HG02852 (cell line): Measurements from ENCODE around the gene RDH11.
"Not testable (repeated sequence)": the region's sequence is repeated elsewhere in the genome, so short reads cannot be mapped to it uniquely, and the experiment has no call there.

ENCODE experiments used
- ATAC-seq: cut with Tn5 transposase; IDR thresholded peaks from one replicate; pipeline ENCODE4 v1.9.1; 2021; ENCODE audit warnings: mild to moderate bottlenecking, moderate library complexity; ENCODE audit not compliant: unreplicated experiment

The RDH11 gene

DNA sequence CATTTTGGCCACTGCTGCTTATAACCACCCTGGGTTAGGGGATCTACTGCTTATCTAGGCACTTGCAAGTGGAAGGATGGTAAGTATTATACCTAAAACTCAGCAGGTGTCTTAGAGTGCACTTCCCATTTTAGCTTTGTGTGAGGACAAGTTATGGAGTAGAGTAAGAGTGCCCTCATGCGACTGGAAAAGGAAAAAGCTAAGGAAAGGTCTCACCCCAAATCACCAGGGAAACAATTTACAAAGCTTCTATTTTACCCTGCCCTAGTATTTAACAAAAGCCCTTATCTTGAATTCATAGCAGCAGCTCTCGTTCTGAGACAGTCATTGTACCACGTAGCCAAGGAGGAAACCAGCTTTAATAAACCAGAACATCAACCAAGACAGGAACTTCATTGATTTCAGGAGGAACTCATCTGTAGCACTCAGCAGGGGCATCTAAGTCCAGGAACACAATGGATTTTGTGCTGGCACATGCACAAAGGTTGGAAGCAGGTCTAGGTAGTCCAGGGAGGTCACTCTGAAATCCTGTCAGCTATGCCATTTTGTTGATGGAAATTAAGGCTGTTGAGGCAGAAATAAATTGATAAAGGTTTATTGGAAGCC is 9.0 kb upstream of the RDH11 start:
- no peak for ATAC-seq

DNA sequence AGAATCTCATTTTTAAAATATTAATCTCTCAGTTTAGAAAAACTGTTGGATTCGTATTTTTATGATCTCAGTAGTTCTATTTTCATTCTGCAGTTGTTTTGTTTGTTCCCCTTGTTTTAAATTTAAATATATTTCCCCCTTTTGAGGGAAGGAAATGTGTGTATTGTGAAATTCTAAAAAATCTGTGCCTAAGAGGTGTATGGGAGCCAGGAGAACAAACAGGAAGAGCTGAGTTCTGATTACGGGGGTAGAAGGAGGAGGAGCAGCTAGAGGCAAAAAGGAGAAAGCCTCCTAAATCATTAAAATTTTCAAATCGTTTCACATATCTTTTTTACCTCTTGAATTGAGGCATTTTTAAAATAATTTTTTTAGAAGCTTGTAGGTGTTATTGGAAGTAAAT is 8.4 kb upstream of the RDH11 start:
- ATAC-seq = no peak

DNA sequence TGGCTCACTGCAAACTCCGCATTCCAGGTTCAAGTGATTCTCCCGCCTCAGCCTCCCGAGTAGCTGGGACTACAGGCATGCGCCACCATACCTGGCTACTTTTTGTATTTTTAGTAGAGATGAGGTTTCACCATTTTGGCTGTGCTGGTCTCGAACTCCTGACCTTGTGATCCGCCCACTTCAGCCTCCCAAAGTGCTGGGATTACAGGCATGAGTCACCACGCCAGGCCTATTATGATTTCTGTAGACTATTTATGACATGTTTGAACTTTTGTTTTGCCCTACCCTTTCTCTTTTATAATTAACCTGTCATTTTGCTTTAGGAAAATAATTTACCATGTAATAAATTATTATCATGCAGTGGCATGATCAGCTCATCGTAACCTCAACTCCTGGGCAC is 5.9 kb upstream of the RDH11 start, which contains the start of gene RDH12:
Gene RDH12 (plus strand): TSS at position 395 of the 400 bp plus-strand sequence. CDS start 20,757 bp downstream, outside the sequence.
- ATAC-seq = not testable (repeated sequence)

DNA sequence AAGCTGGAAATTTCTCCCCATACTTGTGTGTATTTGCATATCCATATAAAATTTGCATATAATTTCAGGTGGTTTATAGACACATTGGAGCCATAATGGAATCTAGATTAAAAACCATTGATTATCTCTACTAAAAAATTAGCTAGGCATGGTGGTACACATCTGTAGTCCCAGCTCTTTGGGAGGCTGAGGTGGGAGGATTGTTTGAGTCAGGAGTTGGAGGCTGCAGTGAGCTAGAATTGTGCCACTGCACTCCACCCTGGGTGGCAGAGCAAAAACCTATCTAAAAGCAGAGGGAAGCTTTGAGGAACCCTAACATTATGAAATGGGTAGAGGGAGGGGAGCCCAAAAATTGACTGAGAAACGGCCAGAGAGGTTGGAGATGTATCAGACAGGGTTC is 2.6 kb upstream of the RDH11 start:
- ATAC-seq = no peak

DNA sequence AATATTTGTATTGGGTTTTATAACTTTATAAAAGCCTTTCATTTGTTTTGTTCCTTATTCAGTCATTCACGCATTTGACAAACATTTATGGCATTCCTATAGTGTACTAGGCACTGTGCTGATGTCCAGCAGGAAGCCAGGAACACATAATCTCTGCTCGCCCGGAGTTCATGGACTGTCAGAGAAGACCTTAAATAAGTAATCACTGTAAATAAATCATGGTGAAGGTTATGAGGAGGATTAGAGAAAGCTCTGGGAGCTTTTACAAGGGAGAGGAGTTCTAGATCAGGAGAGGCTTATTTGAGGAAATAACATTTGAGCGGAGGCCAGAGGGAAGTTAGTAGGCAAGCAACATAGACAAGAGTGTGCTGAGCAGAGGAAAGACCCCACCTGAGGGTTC is 1.4 kb upstream of the RDH11 start:
- ATAC-seq = no peak

DNA sequence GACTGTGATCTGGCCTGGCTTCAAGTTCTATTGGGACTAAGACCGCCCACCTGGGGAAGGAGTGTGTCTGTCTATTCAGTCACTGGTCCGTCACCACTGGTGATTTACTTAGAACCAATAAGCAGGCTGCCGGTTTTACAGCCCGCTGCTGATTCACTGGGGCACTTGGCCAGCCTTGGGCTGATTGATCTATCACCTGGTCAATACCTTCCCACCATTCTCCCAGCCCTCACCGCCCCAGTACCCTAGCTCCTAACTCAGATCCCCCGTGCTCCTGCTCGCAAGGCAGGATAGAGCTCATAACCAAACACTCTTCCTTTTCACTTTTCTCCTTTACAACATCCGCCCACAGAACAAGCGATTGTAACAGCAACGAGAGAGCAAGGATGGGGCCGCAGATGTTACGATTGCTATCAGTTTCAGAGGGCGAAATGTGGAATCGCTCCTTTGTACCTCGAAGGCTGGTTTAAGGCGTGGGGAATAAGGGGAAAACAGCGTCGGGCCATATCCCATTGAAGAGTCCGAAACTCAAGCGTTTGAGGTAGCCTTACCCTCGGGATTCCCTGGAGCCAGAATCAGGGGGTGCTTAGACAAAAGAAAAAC is 672 bp downstream of the RDH11 start:
- peak; percentile 86 for ATAC-seq

DNA sequence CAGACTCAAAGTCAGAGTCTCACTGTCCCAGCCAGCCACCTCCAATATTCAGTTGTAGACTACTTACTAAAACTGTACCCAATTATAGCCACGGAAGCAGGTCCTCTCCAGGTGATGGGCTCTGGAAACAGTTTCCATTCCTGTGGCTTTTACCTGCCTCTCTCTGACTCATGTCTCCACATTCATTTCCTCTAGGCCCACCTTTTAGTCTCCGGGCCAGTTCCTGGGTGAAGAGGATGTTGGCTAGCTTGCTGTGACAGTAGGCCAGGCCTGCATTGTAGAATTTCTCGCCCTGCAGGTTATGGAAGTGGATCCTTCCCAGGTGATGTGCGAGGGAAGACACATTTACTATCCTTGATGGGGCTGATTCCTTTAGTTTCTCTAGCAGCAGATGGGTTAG is 5.6 kb downstream of the RDH11 start:
- no peak for ATAC-seq

DNA sequence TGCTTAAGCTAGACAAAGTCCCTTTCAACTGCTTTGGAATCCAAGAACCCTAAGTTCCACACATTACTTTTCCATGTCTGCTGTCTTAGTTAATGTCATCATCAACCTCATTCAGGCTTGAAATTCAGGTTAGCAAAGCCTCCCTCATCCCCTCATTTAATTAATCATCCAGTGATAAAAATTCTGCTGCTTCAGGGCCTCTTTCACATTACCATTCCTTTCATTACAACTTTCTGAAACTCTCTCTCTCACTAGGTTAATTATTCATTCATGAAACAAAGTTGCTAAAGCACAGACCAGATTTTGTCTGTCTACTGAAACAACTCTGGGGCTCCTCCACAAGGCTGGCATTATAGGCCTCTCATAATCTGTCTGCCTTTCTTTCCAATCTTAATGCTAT is 11.7 kb downstream of the RDH11 start:
- no peak for ATAC-seq

DNA sequence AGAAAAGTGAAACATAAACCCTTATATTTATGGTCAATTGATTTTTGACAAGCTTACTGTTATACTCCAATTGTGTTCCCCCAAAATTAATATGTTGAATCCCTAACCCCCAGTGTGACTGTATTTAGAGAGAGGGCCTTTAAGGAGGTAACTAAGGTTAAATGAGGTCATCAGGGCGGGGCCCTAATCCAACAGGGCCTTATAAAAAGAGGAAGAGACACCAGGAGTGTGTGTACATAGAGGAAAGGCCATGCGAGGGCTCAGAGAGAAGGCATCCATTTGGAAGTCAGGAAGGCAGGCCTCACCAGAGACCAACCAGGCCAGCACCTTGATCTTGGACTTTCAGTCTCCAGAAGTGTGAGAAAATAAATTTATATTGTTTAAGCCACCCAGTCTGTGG is 14.6 kb downstream of the RDH11 start:
- no peak for ATAC-seq

DNA sequence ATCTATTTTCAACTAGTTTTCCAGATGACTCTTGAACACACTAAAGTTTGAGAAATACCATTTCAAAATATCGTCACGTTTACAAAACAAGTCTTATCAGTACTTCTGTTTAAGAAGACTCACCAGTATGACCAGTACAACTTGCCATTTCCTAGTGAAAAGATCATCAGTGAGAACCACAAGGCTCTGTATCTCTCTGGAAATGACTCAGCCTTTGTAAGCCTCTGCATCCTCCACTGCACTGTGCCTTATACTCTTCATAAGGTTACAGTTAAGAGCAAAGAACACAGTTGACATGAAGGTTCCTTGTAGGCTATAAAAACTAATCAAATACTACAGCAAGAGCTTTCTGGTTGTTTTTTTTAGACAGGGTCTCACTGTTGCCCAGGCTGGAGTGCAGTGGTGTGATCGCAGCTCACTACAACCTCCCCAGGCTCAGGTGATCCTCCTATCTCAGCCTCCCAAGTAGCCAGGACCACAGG is 15.4 kb downstream of the RDH11 start:
- ATAC-seq = peak; percentile 100

DNA sequence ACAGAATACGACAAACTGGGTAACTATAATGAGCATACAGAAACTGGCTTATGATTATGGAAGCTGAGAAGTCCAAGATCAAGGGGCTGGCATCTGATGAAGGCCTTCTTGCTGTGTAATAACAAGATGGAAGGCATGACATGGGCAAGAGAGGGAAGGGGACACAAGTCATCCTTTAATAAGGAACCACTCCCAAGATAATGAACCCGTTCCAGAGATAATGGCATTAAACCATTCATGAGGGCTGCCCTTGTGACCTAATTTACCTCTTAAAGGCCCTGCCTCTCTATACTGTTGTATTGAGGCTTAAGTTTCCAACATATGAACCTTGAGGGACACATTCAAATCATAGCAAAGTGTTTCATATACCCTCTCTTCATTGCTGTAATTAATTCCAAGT is 16.6 kb downstream of the RDH11 start:
- no peak for ATAC-seq

DNA sequence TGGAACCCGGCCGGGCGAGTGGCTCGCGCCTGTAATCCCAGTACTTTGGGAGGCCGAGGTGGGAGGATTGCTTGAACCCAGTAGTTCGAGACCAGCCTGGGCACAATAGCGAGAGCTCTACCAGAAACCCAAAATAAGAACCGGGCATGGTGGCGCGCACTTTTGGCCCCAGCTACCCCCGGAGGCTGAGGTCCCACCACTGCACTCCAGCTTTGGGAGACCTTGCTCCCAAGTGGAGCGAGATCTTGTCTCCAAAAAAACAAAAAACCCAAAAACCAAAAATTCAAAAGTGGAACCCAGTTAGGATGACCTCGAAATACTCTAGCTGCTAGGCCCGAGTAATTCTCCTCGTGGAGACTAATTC is 20.4 kb downstream of the RDH11 start:
- no peak for ATAC-seq

DNA sequence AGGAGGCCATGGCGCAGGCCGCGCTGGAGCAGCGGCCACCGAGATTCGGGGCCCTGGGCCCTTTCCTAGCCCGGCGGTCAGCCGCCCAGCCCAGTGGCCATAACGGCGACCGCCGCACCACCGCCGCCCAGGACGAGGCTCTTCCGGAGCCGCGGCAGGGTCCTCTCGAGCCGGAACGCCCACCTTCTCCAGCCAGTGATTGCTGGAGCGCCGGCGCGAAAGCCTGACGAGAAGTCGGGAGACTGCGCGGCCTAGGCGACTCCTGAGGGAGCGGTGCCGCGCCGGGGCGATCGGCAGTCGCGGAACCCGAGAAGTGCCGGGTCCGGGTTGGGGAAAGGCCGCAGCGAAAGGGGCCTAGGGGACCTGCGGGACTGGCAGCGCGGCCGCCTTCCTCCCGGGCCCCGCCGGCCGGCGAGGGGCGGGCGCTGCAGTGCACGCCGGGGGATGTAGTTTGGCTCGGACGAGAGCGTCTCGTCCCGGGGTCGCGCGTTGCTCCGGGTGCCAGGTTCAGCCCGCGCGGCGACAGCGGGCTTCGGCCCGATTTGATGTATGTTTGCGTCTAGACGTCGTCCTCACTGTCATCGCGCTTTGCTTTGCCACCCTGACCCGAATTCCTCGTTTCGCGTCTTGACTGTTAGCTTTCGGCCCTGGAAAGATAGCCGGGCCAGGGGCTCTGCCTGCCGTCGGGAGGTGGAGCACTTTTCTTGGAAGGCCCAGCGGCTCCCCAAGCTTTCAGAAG is 20.9 kb downstream of the RDH11 start, which contains the start of gene VTI1B:
Gene VTI1B (minus strand): TSS at position 153 of the 739 bp plus-strand sequence. CDS start 143 bp downstream, at position 10.
- peak; percentile 90 for ATAC-seq

DNA sequence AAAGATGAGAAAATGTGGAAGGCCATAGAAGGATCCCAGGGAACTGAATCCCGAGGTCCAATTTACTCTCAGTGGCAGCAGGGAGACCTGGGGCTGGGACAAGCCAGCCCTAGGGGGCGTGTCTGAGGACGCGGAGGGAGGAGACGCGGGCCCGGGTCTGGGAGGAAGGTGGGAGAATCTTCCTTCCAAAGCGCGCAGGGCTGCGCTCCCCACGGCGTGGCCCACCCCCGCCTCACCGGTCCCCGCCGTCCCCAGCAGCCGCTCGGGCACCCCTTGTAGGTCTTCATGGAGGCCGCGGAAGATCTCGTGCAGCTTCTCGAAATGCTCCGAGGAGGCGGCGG is 21.5 kb downstream of the RDH11 start:
- peak; percentile 49 for ATAC-seq

DNA sequence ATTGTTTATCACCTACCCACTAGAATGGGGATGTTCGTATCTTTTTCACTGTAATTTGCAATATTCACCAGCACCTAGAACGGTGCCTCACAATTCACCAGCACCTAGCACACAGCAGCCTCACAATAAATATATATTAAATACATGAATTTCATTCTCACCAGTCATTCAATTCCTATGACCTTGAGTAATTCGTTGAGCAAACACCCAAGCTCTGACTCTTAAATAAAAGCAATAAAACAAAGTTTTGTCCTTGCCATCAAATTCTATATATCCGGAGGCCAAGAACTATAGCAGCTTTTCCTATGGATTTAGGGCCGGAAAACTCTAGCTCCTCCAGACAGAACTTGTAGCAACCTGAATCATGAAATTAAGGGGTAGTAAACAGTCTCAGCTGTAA is 22.1 kb downstream of the RDH11 start:
- ATAC-seq = no peak

DNA sequence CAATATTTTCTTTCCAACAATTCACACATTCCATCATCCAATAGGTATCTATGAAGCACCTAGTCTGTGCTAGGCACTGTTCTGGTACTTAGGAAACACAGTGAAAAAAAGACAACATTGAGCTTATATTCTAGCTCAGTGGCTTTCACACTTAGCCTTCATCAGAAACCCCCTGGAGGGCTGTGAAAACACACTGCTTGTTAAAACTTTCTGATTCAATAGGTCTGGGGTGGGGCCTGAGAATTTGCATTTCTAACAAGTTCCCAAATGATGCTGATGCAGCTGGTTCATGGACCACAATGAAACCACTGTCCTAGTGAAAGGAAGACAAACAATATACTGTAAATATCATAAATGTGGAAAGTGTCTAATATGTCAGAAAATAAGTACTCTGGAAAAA is 27.0 kb downstream of the RDH11 start:
- ATAC-seq = no peak

DNA sequence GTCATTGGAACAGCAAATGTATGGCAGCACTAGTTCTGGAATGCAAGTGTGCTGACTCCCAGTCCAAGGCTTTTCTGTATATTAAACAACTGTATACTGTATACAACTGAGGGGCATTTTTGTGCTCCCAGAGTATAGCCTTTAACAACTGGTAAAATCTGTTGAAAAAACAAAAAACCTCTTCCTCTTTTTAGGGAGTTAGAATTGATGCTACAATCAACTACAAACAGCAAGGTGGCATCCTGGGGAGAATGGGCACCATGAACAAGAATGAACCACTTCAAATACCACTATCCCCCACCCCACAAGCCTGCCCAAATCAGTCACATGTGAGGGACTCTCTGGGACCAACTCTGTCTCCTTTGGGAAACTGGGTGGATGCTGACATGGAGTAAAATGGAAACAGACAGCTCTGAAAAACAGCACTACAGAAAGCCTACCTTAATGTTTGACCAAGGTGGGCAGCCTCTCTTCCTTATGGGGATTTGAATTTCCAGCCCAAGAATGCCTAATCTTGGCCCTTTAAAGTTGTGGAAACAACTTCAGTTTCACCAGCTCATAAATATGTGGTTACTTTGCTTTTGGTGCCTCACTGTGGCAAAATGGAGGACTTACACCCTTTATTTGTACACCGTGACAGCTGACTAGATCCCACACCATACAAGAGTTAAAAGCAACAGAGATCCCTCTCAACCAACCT is 28.7 kb downstream of the RDH11 start:
- no peak for ATAC-seq

DNA sequence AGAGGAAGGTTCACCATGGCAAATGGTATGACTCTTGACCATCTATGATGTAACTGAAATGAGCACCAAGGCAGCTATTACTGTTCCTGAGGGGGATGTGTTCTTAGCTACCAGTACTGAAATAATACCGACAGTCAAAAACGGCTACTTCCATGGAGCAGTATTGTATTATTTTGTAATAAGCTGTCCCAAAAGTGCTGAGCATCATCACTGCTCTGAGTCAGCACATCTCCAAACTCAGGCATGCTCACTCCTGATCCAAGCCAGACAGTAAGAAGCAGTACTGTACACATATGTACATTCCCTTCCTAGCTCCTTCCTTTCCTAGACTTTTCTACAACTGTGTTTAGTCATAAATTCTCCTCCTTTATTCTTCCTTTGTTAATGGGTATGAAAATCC is 29.7 kb downstream of the RDH11 start:
- no peak for ATAC-seq

DNA sequence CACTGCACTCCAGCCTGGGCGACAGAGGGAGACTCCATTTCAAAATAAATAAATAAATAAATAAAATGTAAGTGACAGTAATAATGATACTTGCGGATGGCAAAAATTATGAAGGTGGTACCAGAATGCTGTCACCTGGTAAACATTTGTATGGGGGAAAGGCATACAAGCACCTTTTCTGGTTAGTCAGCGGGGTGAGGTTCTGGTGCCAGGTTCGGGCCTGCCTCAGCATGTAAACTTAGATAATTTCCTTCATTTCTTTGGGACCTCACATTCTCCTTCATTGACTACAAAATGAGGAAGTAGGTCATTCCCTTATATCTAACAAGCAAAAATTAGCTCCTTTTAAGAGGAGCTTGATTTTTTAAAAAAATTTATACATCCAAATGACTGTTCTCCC is 31.9 kb downstream of the RDH11 start:
- ATAC-seq = no peak

DNA sequence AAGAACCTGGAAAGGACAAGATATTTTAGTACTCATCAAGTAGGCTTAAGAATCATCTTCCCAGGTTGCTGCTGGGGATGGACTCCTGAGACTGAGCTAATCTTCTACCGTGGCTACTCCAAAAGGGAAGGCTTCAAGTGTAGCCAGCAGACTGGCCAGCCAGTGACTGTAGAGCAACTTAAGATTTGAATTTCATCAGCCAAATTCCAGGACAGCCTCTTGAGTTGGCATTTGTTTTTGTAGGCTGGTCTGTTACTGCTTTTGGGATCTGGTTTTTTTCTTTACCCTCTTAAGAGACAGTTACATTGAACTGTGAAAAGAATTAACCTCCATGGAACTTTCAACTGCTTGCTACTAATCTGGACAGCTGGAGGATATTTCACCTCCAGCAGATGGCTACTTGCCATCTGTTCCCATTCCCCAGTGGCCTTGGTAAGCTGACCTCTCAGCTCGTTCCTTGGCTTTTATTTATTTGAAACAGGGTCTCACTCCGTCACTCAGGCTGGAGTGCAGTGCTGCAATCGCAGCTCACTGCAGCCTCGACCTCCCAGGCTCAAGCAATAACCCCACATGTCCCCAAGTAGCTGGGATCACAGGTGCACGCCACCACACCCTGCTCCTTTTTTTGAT is 41.8 kb downstream of the RDH11 start:
- ATAC-seq = no peak

DNA sequence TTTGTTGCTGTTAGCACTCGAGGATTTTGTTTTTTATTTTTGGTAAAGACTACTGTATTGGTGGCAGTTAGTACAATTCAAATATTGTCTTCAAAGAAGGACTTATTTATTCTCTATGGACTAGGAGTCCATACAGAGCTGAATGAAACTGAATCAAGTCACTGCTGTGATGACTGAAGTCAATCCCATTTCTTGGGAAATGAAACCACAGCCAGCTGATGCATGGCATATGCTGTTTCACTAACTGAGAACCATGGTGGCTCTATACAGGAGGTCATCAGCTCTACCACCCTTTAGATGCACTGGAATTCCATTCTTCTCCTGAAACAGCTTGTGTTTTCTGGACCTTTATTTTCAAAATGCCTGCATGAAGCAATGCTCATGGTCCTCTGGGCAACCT is 43.4 kb downstream of the RDH11 start:
- ATAC-seq = no peak
